GM12878 (cell line): Measurements from ENCODE around the gene SMARCB1. TPM values are rescaled to one million over a fixed set of nuclear protein-coding genes. Genes with fewer than 3 reads are reported as not detected.

ENCODE experiments used
- ATAC-seq: fragments of 200-7000 bp; cut with Tn5 transposase; 3 replicates; pipeline ENCODE4 v1.9.1; 2020; ENCODE audit warnings: mild to moderate bottlenecking, moderate library complexity
- BruUV-seq: library from RNA; stranded (reverse); fragments of 400-500 nt; replicated peaks from 2 replicates; lab custom pipeline; 2021; lab: Mats Ljungman, UMichigan
- CTCF ChIA-PET: fragments of 300-600 bp; sonication (Branson Sonifier 250); formaldehyde crosslinking; extraction: SDS; loops from one replicate; lab custom pipeline; 2021; ENCODE audit warnings: inconsistent platforms; lab: Yijun Ruan, JAX
- POLR2A ChIA-PET: fragments of 350-600 bp; formaldehyde crosslinking; extraction: SDS; loops from one replicate; lab custom pipeline; 2021; ENCODE audit warnings: inconsistent platforms; lab: Charles Lee
- RAD21 ChIA-PET: fragments of 300-600 bp; sonication (Branson Sonifier 250); formaldehyde crosslinking; loops from one replicate; lab custom pipeline; 2023; ENCODE audit warnings: antibody characterized with exemption; ENCODE audit not compliant: unreplicated experiment; lab: Charles Lee
- SMC1A ChIA-PET: fragments of 300-600 bp; sonication (Branson Sonifier 250); formaldehyde crosslinking; loops from one replicate; lab custom pipeline; 2023; ENCODE audit not compliant: unreplicated experiment, uncharacterized antibody; lab: Charles Lee
- DNase-seq: peaks from one replicate; pipeline ENCODE4 v3.0.0-alpha.2; 2011; ENCODE audit warnings: low read depth, low spot score
- FAIRE-seq: peaks from 3 replicates; lab custom pipeline; 2011; peaks lifted over from hg19 to GRCh38; lab: Jason Lieb, UNC
- H2AFZ ChIP-seq: 2 replicates; pipeline ENCODE4 v1.6.0; 2011; ENCODE audit warnings: low read depth, low read length, control low read depth; ENCODE audit not compliant: control insufficient read depth
- H3K27ac ChIP-seq: 2 replicates; pipeline ENCODE4 v1.5.1; 2011; ENCODE audit warnings: control low read depth; ENCODE audit not compliant: control insufficient read depth, insufficient read depth
- H3K27me3 ChIP-seq, 2 experiments: replicated peaks in 1 of 2; 2 replicates each; pipeline versions ENCODE4 v1.6.0 to v1.6.1; 2011; ENCODE audit warnings: low read length in 1 of 2; ENCODE audit not compliant: control insufficient read depth in 2 of 2, insufficient read depth in 2 of 2
- H3K36me3 ChIP-seq, 2 experiments: 2 replicates each; pipeline ENCODE4 v1.5.1; 2011; ENCODE audit warnings: low read length in 1 of 2; ENCODE audit not compliant: control insufficient read depth in 2 of 2, insufficient read depth in 2 of 2
- H3K4me1 ChIP-seq: 2 replicates; pipeline ENCODE4 v1.6.1; 2011; ENCODE audit warnings: mild to moderate bottlenecking, low read length, moderate library complexity, mixed read lengths; ENCODE audit not compliant: control insufficient read depth, insufficient read depth
- H3K4me2 ChIP-seq: 2 replicates; pipeline ENCODE4 v1.6.0; 2011; ENCODE audit warnings: control low read depth; ENCODE audit not compliant: control insufficient read depth, insufficient read depth
- H3K4me3 ChIP-seq: fragments of 200-600 bp; sonication (generic); 2 replicates; pipeline ENCODE4 v1.5.1; 2016
- H3K79me2 ChIP-seq: 2 replicates; pipeline ENCODE4 v1.6.0; 2011; ENCODE audit warnings: low read length; ENCODE audit not compliant: control insufficient read depth, insufficient read depth
- H3K9ac ChIP-seq: 2 replicates; pipeline ENCODE4 v1.8.0; 2011; ENCODE audit warnings: low read length, control low read depth, mixed read lengths; ENCODE audit not compliant: control insufficient read depth, insufficient read depth
- H3K9me3 ChIP-seq: replicated peaks from 3 replicates; pipeline ENCODE4 v1.5.1; 2011; ENCODE audit warnings: mild to moderate bottlenecking, low read length; ENCODE audit not compliant: control insufficient read depth, insufficient read depth
- H4K20me1 ChIP-seq: 2 replicates; pipeline ENCODE4 v1.6.0; 2011; ENCODE audit not compliant: control insufficient read depth, insufficient read depth
- PML ChIP-seq: IDR thresholded peaks from 2 replicates; pipeline ENCODE4 v1.6.1; 2012; ENCODE audit warnings: low read length, inconsistent platforms
- ZNF622 ChIP-seq: fragments of 450-650 bp; IDR thresholded peaks from 2 replicates; pipeline ENCODE4 v1.6.1; 2017; ENCODE audit warnings: mild to moderate bottlenecking, inconsistent platforms
- WGBS: methylation state at CpG from one replicate; pipeline ENCODE4 v1.1.6; 2016; ENCODE audit warnings: low lambda C conversion rate; ENCODE audit not compliant: insufficient replicate concordance, insufficient coverage; ENCODE audit errors: missing lambda C conversion rate; 5-methylcytosine and 5-hydroxymethylcytosine counted together
- in situ Hi-C: fragments of 300-500 bp; cut with MboI; formaldehyde crosslinking; loops from 9 replicates; pipeline ENCODE4 v1.14.3; 2018; ENCODE audit warnings: mixed read lengths
- intact Hi-C: fragments of 100-400 bp; cut with micrococcal nuclease; formaldehyde crosslinking; loops from one replicate; pipeline ENCODE4 v1.14.2; 2022; ENCODE audit not compliant: unreplicated experiment
- polyA plus RNA-seq, 11 experiments: library from polyadenylated mRNA; depleted of rRNA in 4 of 11; unstranded in 6 of 11; stranded (reverse) in 5 of 11; fragments of >200 nt; fragmentation: Nextera tagmentation in 4 of 11; fragmentation: Illumina TruSeq in 1 of 11; extraction: Ambion mirVana in 4 of 11; extraction: Trizol in 1 of 11; gene quantifications; 1 replicate in 1 of 11; 2 replicates in 10 of 11; pipeline versions ENCODE4 v1.2.1 to v1.2.3, GENCODE V29; 2011 to 2016; ENCODE audit warnings: inconsistent platforms in 2 of 11, missing spikeins in 2 of 11, low read depth in 1 of 11
- total RNA-seq, 4 experiments: library from RNA; depleted of rRNA in 3 of 4; stranded (reverse); fragments of >200 nt in 3 of 4; fragmentation: Illumina TruSeq in 1 of 4; extraction: Trizol in 1 of 4; gene quantifications; 2 replicates each; pipeline versions ENCODE4 v1.2.1 to v1.2.3, GENCODE V29; 2013 to 2021
- TF ChIP-seq, protein P1 (sequence below): fragments of 150-350 bp; IDR thresholded peaks from 2 replicates; pipeline ENCODE4 v1.6.1; 2016; ENCODE audit warnings: low read depth, low read length
- TF ChIP-seq, protein P2 (sequence below): fragments of 450-650 bp; formaldehyde crosslinking; IDR thresholded peaks from 2 replicates; pipeline ENCODE4 v1.5.0; 2022; ENCODE audit warnings: mild to moderate bottlenecking, missing genetic modification characterization
- TF ChIP-seq, protein P3 (sequence below): fragments of 450-650 bp; IDR thresholded peaks from 2 replicates; pipeline ENCODE4 v1.6.1; 2017; ENCODE audit warnings: antibody characterized with exemption, mild to moderate bottlenecking, moderate library complexity
- TF ChIP-seq, protein P4 (sequence below): IDR thresholded peaks from 2 replicates; pipeline ENCODE4 v1.6.1; 2012; ENCODE audit warnings: improper control_type of control experiment, low read depth, low read length; ENCODE audit not compliant: insufficient replicate concordance
- TF ChIP-seq, protein P5 (sequence below): IDR thresholded peaks from 2 replicates; pipeline ENCODE4 v1.6.1; 2011; ENCODE audit warnings: low read depth, low read length, improper control_type of control experiment, borderline replicate concordance

SMARCB1 gene
- total and polyA plus RNA-seq, 10 of the 15 experiments (the other 5 are each of a cell fraction or from before 2014, with no cell fraction given): 9.1 to 215 (median 183) TPM

DNA sequence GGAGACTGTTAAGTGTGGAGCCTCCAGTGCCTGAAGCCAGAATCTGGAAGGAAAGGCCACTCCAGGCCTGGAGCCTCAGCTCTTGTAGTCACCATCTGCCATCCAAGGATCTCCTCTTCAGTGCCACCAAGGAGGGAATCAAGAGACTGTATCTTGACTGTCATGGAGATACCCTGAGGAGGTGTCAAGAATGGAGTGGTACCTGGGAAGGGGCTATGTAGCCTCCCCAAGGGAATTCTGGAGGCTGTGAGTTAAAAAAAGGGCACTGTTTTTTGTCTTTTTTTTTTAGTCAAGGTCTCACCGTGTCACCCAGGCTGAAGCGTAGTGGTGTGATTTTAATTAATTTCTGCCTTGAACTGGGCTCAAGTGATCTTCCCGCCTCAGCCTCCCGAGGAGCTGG, 27.2 kb upstream of the SMARCB1 start:
- BruUV-seq: no TSS peak
- Histone ChIP-seq H2AFZ (no peak overlapping the region), H3K4me1 (peaks cover 18% of the 10 kb centered on the region), H3K27ac (no peak overlapping the region), H3K79me2 (0 out of 2 replicates have a peak, but pooled peaks cover 2% of the 10 kb centered on the region), H3K9ac (no peak overlapping the region), H4K20me1 (no peaks in the 10 kb centered on the region; the same call in 1 of the 2 replicates), H3K4me3 (no peak overlapping the region), H3K36me3 (no peaks in the 10 kb centered on the region; a peak in 1 of 4 replicates), H3K27me3 (no peaks in the 10 kb centered on the region), H3K9me3 (no peaks in the 10 kb centered on the region), H3K4me2 (no peak overlapping the region)
- ATAC-seq (no peak), DNase-seq (no peak), FAIRE-seq (no peak)
- ChIA-PET POLR2A (interaction anchor here (0.7 kb wide), 2 partner anchors 168 to 1901 kb away, joined by 3 read pairs; no protein-coding TSS in a partner anchor), RAD21 (no interaction called here), CTCF (no interaction called here), SMC1A (no interaction called here)
- in situ Hi-C loops: no loop called here
- intact Hi-C loops: no loop called here
- WGBS: 83% methylated on average over 4 of the region's 4 CpGs
- TF ChIP-seq, protein P1, sequence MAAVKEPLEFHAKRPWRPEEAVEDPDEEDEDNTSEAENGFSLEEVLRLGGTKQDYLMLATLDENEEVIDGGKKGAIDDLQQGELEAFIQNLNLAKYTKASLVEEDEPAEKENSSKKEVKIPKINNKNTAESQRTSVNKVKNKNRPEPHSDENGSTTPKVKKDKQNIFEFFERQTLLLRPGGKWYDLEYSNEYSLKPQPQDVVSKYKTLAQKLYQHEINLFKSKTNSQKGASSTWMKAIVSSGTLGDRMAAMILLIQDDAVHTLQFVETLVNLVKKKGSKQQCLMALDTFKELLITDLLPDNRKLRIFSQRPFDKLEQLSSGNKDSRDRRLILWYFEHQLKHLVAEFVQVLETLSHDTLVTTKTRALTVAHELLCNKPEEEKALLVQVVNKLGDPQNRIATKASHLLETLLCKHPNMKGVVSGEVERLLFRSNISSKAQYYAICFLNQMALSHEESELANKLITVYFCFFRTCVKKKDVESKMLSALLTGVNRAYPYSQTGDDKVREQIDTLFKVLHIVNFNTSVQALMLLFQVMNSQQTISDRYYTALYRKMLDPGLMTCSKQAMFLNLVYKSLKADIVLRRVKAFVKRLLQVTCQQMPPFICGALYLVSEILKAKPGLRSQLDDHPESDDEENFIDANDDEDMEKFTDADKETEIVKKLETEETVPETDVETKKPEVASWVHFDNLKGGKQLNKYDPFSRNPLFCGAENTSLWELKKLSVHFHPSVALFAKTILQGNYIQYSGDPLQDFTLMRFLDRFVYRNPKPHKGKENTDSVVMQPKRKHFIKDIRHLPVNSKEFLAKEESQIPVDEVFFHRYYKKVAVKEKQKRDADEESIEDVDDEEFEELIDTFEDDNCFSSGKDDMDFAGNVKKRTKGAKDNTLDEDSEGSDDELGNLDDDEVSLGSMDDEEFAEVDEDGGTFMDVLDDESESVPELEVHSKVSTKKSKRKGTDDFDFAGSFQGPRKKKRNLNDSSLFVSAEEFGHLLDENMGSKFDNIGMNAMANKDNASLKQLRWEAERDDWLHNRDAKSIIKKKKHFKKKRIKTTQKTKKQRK: no peak
- TF ChIP-seq ZNF622 (no peak), PML (no peak)
- TF ChIP-seq, protein P2, sequence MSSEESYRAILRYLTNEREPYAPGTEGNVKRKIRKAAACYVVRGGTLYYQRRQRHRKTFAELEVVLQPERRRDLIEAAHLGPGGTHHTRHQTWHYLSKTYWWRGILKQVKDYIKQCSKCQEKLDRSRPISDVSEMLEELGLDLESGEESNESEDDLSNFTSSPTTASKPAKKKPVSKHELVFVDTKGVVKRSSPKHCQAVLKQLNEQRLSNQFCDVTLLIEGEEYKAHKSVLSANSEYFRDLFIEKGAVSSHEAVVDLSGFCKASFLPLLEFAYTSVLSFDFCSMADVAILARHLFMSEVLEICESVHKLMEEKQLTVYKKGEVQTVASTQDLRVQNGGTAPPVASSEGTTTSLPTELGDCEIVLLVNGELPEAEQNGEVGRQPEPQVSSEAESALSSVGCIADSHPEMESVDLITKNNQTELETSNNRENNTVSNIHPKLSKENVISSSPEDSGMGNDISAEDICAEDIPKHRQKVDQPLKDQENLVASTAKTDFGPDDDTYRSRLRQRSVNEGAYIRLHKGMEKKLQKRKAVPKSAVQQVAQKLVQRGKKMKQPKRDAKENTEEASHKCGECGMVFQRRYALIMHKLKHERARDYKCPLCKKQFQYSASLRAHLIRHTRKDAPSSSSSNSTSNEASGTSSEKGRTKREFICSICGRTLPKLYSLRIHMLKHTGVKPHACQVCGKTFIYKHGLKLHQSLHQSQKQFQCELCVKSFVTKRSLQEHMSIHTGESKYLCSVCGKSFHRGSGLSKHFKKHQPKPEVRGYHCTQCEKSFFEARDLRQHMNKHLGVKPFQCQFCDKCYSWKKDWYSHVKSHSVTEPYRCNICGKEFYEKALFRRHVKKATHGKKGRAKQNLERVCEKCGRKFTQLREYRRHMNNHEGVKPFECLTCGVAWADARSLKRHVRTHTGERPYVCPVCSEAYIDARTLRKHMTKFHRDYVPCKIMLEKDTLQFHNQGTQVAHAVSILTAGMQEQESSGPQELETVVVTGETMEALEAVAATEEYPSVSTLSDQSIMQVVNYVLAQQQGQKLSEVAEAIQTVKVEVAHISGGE (CRISPR knock-in tag): no peak
- TF ChIP-seq, protein P3, sequence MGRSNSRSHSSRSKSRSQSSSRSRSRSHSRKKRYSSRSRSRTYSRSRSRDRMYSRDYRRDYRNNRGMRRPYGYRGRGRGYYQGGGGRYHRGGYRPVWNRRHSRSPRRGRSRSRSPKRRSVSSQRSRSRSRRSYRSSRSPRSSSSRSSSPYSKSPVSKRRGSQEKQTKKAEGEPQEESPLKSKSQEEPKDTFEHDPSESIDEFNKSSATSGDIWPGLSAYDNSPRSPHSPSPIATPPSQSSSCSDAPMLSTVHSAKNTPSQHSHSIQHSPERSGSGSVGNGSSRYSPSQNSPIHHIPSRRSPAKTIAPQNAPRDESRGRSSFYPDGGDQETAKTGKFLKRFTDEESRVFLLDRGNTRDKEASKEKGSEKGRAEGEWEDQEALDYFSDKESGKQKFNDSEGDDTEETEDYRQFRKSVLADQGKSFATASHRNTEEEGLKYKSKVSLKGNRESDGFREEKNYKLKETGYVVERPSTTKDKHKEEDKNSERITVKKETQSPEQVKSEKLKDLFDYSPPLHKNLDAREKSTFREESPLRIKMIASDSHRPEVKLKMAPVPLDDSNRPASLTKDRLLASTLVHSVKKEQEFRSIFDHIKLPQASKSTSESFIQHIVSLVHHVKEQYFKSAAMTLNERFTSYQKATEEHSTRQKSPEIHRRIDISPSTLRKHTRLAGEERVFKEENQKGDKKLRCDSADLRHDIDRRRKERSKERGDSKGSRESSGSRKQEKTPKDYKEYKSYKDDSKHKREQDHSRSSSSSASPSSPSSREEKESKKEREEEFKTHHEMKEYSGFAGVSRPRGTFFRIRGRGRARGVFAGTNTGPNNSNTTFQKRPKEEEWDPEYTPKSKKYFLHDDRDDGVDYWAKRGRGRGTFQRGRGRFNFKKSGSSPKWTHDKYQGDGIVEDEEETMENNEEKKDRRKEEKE: no peak
- TF ChIP-seq, protein P4, sequence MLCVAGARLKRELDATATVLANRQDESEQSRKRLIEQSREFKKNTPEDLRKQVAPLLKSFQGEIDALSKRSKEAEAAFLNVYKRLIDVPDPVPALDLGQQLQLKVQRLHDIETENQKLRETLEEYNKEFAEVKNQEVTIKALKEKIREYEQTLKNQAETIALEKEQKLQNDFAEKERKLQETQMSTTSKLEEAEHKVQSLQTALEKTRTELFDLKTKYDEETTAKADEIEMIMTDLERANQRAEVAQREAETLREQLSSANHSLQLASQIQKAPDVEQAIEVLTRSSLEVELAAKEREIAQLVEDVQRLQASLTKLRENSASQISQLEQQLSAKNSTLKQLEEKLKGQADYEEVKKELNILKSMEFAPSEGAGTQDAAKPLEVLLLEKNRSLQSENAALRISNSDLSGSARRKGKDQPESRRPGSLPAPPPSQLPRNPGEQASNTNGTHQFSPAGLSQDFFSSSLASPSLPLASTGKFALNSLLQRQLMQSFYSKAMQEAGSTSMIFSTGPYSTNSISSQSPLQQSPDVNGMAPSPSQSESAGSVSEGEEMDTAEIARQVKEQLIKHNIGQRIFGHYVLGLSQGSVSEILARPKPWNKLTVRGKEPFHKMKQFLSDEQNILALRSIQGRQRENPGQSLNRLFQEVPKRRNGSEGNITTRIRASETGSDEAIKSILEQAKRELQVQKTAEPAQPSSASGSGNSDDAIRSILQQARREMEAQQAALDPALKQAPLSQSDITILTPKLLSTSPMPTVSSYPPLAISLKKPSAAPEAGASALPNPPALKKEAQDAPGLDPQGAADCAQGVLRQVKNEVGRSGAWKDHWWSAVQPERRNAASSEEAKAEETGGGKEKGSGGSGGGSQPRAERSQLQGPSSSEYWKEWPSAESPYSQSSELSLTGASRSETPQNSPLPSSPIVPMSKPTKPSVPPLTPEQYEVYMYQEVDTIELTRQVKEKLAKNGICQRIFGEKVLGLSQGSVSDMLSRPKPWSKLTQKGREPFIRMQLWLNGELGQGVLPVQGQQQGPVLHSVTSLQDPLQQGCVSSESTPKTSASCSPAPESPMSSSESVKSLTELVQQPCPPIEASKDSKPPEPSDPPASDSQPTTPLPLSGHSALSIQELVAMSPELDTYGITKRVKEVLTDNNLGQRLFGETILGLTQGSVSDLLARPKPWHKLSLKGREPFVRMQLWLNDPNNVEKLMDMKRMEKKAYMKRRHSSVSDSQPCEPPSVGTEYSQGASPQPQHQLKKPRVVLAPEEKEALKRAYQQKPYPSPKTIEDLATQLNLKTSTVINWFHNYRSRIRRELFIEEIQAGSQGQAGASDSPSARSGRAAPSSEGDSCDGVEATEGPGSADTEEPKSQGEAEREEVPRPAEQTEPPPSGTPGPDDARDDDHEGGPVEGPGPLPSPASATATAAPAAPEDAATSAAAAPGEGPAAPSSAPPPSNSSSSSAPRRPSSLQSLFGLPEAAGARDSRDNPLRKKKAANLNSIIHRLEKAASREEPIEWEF: no peak
- TF ChIP-seq, protein P5, sequence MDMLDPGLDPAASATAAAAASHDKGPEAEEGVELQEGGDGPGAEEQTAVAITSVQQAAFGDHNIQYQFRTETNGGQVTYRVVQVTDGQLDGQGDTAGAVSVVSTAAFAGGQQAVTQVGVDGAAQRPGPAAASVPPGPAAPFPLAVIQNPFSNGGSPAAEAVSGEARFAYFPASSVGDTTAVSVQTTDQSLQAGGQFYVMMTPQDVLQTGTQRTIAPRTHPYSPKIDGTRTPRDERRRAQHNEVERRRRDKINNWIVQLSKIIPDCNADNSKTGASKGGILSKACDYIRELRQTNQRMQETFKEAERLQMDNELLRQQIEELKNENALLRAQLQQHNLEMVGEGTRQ: no peak
